ENCODE results near the gene DDIT4. TPM values are rescaled to one million over a fixed set of nuclear protein-coding genes. Genes with fewer than 3 reads are reported as not detected.
A peak's percentile ranks its signal among the peaks of the same experiment; 100 is the strongest.
"Not testable (repeated sequence)": the region's sequence is repeated elsewhere in the genome, so short reads cannot be mapped to it uniquely, and the experiment has no call there.

Gene DDIT4
- total RNA-seq, 2 donors from 2014 or later: 259 to 265 TPM

DNA sequence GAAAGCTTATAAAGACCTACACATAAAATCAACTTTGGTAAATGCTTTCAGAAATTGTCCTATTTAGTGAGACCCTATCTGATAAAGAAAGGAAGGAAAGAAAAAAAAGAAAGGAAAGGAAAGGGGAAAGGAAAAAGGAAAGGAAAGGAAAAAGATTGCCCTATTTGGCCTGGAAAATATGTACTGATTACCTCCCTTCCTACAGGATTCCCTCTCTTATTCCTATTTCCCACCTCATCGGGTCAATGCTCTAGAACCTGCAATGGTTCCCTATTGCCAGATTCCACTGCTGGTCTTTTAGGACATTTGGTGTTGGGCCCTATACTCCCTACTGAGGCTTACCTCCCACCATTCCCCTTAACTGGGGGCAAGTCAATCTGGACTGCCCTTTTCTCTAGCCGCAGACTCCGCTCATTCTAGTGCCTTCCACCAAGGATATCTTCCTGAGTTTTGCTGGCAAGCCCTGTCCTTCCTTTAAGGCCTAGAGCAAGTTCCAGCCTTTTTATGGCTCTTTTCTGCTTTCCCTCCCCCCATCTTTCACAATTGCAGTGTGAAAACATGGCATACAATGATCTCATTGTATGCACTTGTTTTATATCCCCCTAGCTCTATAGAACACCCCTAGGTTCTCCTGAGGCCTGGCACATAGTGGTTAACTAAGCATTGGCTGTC, 4.4 kb downstream of the DDIT4 start:
- Histone ChIP-seq H3K4me1 (replicated peaks) (no peaks in the 10 kb centered on the region), H3K9me3 (no peaks in the 10 kb centered on the region), H3K27ac (peak overlapping the region in 1 of 2 donors; percentile 98), H3K36me3 (peaks cover 0 to 12% of the 10 kb centered on the region in 2 donors), H3K27me3 (replicated peaks; ENCODE audit: insufficient read depth) (no peaks in the 10 kb centered on the region), H3K4me3 (no peak overlapping the region)
- TF ChIP-seq, protein P1, sequence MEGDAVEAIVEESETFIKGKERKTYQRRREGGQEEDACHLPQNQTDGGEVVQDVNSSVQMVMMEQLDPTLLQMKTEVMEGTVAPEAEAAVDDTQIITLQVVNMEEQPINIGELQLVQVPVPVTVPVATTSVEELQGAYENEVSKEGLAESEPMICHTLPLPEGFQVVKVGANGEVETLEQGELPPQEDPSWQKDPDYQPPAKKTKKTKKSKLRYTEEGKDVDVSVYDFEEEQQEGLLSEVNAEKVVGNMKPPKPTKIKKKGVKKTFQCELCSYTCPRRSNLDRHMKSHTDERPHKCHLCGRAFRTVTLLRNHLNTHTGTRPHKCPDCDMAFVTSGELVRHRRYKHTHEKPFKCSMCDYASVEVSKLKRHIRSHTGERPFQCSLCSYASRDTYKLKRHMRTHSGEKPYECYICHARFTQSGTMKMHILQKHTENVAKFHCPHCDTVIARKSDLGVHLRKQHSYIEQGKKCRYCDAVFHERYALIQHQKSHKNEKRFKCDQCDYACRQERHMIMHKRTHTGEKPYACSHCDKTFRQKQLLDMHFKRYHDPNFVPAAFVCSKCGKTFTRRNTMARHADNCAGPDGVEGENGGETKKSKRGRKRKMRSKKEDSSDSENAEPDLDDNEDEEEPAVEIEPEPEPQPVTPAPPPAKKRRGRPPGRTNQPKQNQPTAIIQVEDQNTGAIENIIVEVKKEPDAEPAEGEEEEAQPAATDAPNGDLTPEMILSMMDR (IDR thresholded peaks at IDR 0.05): no peak
- no peak for TF ChIP-seq POLR2A (IDR thresholded peaks at IDR 0.05)
- TF ChIP-seq POLR2AphosphoS5 (IDR thresholded peaks at IDR 0.05): peak; percentile 13
- 86% methylated on average over 3 of the region's 3 CpGs for WGBS
- DNase-seq (ENCODE audit: low spot score): no peak
- intact Hi-C loops (cut with DNase I): loop anchor here (10.0 kb wide), 1 partner anchor 143 kb away; no protein-coding TSS in a partner anchor

DNA sequence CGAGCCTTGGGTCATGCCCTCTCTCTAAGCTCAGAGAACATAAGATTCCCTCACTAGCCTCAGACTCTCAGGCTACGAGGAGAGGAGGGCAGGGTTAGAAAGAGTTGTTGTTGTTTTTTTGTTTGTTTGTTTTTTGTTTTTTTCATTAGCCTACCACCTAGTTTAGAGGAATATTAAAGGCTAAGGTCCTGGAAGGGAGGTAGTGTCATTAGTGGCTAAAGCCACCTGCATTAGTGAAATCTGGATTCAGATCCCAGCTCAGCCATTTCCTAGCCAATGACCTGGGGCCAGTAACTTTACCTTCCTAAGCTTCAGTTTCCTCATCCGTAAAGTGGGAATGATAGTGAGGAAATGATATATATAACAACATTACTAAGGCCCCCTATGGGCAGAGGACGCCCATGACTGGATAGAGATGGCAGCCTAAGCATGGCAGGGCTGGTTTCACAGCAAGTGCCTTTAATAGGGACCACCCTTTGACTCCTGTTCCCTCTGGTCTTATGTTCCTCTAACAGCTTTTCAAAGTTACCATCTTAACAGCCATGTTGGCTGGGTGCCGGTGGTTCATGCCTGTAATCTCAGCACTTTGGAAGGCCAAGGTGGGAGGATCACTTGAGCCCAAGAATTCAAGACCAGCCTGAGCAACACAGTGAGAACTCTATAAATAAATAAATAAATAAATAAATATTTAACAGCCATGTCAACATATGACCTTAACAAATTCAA, 5.1 kb downstream of the DDIT4 start:
- no peak for TF ChIP-seq POLR2A (IDR thresholded peaks at IDR 0.05)
- TF ChIP-seq POLR2AphosphoS5 (IDR thresholded peaks at IDR 0.05): no peak
- TF ChIP-seq, protein P1 (IDR thresholded peaks at IDR 0.05): no peak
- Histone ChIP-seq H3K27ac (peak overlapping the region in 1 of 2 donors; percentile 7), H3K36me3 (peaks cover 0 to 12% of the 10 kb centered on the region in 2 donors), H3K4me3 (no peak overlapping the region), H3K4me1 (replicated peaks) (no peaks in the 10 kb centered on the region), H3K27me3 (replicated peaks; ENCODE audit: insufficient read depth) (no peaks in the 10 kb centered on the region), H3K9me3 (no peaks in the 10 kb centered on the region)
- no peak for DNase-seq (ENCODE audit: low spot score)
- intact Hi-C loops (cut with DNase I): loop anchor here (10.0 kb wide), 1 partner anchor 144 kb away; no protein-coding TSS in a partner anchor
- 84% methylated on average over 5 of the region's 5 CpGs for WGBS

DNA sequence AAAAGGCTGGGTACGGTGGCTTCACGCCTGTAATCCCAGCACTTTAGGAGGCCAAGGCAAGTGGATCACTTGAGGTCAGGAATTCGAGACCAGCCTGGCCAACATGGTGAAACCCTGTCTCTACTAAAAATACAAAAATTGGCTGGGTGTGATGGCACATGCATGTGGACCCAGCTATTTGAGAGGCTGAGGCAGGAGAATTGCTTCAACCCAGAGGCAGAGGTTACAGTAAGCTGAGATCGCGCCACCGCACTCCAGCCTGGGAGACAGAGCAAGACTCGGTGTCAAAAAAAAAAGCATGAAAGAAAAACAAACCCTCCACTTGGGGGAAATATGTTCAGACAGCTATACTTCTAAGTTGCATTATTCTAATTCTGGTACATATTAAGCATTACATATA, 5.9 kb downstream of the DDIT4 start:
- H3K9me3 ChIP-seq; H3K4me1 ChIP-seq (replicated peaks): not testable (repeated sequence)
- 94% methylated on average over 7 of the region's 7 CpGs for WGBS

DNA sequence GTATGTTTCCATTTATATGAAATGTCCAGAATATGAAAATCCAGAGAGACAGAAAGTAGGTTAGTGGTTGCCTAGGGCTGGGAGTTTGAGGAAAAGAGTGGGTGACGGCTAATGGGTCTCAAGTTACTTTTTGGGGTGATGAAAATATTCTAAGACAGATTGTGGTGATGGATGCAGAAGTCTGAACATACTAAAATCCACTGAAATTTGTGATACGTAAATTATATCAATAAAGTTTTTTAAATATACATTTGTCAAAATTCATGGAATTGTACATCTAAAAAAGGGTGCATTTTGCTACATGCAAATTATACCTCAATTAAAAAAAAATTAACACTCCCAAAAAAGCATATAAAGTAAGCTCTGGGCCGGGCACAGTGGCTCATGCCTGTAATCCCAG, 9.4 kb downstream of the DDIT4 start:
- Histone ChIP-seq H3K4me3 (no peak overlapping the region), H3K4me1 (replicated peaks) (no peaks in the 10 kb centered on the region), H3K9me3 (no peaks in the 10 kb centered on the region), H3K27me3 (replicated peaks; ENCODE audit: insufficient read depth) (no peaks in the 10 kb centered on the region), H3K27ac (no peak overlapping the region), H3K36me3 (no peaks in the 10 kb centered on the region)
- TF ChIP-seq, protein P1 (IDR thresholded peaks at IDR 0.05): no peak
- no peak for TF ChIP-seq POLR2A (IDR thresholded peaks at IDR 0.05)
- no peak for TF ChIP-seq POLR2AphosphoS5 (IDR thresholded peaks at IDR 0.05)
- WGBS: 67% methylated on average over 3 of the region's 3 CpGs
- intact Hi-C loops (cut with DNase I): no loop called here
- DNase-seq (ENCODE audit: low spot score): no peak

More for the DNA sequence above, 5.9 kb downstream of the DDIT4 start:
- H3K27ac ChIP-seq; DNase-seq (ENCODE audit: low spot score); H3K4me3 ChIP-seq; H3K27me3 ChIP-seq (replicated peaks; ENCODE audit: insufficient read depth): not testable (repeated sequence)
- H3K36me3 ChIP-seq: peaks cover 0 to 11% of the 10 kb centered on the region in 2 donors
- intact Hi-C loops (cut with DNase I): loop anchor here (10.0 kb wide), 1 partner anchor 145 kb away; no protein-coding TSS in a partner anchor

DNA sequence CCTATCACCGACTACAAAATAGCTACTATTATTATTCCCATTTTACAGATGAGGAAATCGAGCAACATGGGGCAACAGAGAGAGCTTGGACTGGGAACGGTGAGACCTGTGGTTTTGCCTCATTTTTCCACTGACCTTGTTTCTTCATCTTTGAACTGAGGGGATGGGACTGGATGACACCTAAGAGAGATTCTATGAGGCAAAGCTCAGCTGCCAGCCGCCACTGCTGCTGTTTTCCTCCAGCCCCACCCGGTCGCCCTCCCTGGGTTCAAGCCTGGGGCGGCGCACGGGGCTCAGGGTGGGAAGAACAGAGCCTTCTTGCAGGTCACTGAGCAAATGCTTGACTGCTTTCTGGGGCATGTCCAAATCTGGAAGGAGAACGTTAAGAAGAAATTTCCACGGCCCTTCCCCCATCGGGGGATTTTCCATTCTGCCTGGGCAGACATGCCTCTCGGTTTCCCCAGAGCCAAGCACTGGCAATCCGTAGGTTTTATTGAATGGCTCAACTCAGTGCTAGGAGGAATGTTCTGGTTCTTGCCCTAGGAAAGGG, 12.3 kb downstream of the DDIT4 start:
- intact Hi-C loops (cut with DNase I): no loop called here

More for the DNA sequence above, 12.3 kb downstream of the DDIT4 start:
- H3K27me3 ChIP-seq (replicated peaks; ENCODE audit: insufficient read depth): no peaks in the 10 kb centered on the region
- no peak overlapping the region for H3K27ac ChIP-seq
- H3K9me3 ChIP-seq: no peaks in the 10 kb centered on the region
- TF ChIP-seq POLR2AphosphoS5 (IDR thresholded peaks at IDR 0.05): no peak
- TF ChIP-seq POLR2A (IDR thresholded peaks at IDR 0.05): no peak
- TF ChIP-seq, protein P1 (IDR thresholded peaks at IDR 0.05): no peak
- H3K4me3 ChIP-seq: no peak overlapping the region
- no peaks in the 10 kb centered on the region for H3K4me1 ChIP-seq (replicated peaks)
- H3K36me3 ChIP-seq: no peaks in the 10 kb centered on the region
- no peak for DNase-seq (ENCODE audit: low spot score)
- 36% methylated on average over 14 of the region's 14 CpGs for WGBS
